ENCODE data around the gene GJC1. TPM values are rescaled to one million over a fixed set of nuclear protein-coding genes. Genes with fewer than 3 reads are reported as not detected.

GJC1 gene
- total and polyA plus RNA-seq, 4 donors, result 3.9 to 44.3 (median 8.5) TPM

DNA sequence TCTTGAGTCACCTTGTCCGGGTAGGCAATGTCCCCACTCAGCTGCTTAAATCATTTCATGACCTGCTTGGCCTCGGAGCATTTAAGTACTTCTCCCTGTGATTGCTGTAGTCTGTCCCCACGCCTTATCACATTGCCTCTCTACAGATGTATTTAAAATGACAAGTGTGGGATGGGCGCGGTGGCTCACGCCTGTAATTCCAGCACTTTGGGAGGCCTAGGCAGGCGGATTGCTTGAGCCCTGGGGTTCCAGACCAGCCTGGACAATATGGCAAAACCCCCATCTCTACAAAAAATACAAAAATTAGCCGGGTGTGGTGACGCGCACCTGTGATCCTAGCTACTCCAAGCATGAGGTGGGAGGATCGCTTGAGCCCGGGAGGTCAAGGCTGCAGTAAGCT lies 1.3 kb upstream of the GJC1 start:
- Histone ChIP-seq H3K4me1 (ENCODE audit: control insufficient read depth in 5 of 5, insufficient read depth in 5 of 5, low read length in 5 of 5) (peaks cover 0 to 20% (median 4%) of the 10 kb centered on the region in 5 donors), H3K27ac (ENCODE audit: low read depth in 1 of 2, low read length in 1 of 2) (peak overlapping the region in 1 of 2 donors; percentile 99), H3K27me3 (ENCODE audit: control insufficient read depth in 3 of 3, insufficient read depth in 3 of 3, low read length in 2 of 3) (no peaks in the 10 kb centered on the region), H3K36me3 (ENCODE audit: control insufficient read depth in 4 of 4, insufficient read depth in 4 of 4, low read length in 4 of 4) (no peaks in the 10 kb centered on the region), H3K4me3 (no peak overlapping the region), H3K9me3 (ENCODE audit: control insufficient read depth in 4 of 4, insufficient read depth in 3 of 4, low read length in 3 of 4) (no peaks in the 10 kb centered on the region), H3K9ac (ENCODE audit: insufficient read depth in 1 of 2, low read length in 2 of 2) (no peak overlapping the region)
- WGBS, 2 donors, result 79 to 93% methylated on average over 12 of the region's 12 CpGs
- ATAC-seq (ENCODE audit: insufficient read depth, low FRiP score) (no peak), DNase-seq (no peak)
- TF ChIP-seq, protein P1, sequence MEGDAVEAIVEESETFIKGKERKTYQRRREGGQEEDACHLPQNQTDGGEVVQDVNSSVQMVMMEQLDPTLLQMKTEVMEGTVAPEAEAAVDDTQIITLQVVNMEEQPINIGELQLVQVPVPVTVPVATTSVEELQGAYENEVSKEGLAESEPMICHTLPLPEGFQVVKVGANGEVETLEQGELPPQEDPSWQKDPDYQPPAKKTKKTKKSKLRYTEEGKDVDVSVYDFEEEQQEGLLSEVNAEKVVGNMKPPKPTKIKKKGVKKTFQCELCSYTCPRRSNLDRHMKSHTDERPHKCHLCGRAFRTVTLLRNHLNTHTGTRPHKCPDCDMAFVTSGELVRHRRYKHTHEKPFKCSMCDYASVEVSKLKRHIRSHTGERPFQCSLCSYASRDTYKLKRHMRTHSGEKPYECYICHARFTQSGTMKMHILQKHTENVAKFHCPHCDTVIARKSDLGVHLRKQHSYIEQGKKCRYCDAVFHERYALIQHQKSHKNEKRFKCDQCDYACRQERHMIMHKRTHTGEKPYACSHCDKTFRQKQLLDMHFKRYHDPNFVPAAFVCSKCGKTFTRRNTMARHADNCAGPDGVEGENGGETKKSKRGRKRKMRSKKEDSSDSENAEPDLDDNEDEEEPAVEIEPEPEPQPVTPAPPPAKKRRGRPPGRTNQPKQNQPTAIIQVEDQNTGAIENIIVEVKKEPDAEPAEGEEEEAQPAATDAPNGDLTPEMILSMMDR (IDR thresholded peaks at IDR 0.05; ENCODE audit: control extremely low read depth, extremely low read depth), result no peak

DNA sequence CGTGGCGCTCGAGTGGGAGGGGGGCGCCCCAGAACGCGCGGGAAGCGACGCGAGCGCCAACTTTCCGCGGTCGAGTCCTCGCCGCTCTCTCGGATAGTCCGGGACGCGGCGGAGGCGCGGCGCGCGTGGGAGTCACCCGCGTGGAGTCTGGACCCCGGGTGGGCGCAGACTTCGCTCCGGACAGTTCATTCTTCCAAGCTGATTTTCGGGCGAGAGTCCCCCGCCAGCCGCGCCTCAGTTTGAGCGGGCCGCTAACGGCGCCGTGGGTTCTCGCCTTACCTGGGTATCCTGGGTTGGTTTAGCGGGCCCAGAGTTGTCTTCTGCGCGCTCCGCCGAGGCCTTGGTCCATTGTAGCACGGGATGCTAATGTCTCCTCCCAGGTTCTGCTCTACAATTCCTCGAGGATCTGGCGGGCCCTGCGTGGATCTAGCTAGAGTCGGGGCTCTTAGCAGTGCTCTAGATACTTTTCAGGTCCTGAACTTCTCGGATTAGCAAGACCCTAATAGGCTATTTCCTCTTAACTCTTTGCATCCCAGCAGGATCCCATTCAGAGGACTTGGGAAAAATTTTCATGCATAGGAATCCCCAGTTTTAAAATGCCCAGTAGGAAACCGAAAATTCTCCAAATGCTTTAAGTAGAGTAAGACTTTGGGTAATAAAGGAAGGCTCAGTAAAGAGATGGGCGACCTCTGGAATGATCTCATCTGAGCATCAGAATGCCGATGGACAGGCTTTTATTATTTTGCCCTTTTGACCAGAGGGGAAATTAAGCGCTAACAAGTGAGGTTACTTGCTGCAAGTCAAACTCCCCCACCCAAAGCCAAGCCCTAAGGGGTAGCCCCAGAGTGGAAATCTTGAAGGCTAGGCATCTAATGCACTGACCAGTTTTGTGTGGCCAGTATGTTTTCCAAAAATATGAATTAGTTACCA lies 537 bp upstream of the GJC1 start:
- TF ChIP-seq, protein P1 (IDR thresholded peaks at IDR 0.05; ENCODE audit: control extremely low read depth, extremely low read depth), result no peak
- peak; percentile 41 to 55 (median 50) for DNase-seq

DNA sequence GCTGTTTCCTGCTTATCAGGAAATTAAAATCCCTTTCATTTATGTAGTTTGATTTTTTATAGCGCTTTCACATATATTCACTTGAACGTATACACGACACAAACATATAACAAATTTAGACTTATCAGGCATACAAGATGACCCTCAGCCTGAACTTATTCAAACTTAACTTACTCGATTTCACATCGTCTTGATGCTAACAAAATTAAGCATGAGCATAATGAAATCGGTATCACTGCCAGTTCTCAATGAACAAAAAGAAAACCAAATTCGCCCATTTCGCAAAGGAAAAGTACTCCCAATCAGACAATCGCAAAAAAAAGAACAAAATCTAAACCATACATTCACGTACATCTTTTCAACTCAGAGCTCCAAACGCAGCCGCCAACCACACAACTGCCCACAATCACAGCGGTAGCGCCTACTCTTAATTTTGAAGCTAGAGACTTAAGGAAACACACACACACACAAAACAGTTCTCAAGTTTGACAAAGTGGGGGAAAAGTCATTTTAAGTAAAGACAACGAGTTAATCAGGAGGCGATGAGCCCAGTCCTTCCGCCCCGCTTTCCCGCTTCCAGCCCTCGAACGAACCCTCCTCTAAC lies 1.1 kb downstream of the GJC1 start:
- Histone ChIP-seq H3K9me3 (ENCODE audit: control insufficient read depth in 4 of 4, insufficient read depth in 3 of 4, low read length in 3 of 4) (no peaks in the 10 kb centered on the region), H3K36me3 (ENCODE audit: control insufficient read depth in 4 of 4, insufficient read depth in 4 of 4, low read length in 4 of 4) (no peaks in the 10 kb centered on the region), H3K9ac (ENCODE audit: insufficient read depth in 1 of 2, low read length in 2 of 2) (peak overlapping the region in 1 of 2 donors; percentile 91), H3K4me3 (peak overlapping the region; percentile 63), H3K27ac (ENCODE audit: low read depth in 1 of 2, low read length in 1 of 2) (peak overlapping the region; percentile 9 to 99), H3K4me1 (ENCODE audit: control insufficient read depth in 5 of 5, insufficient read depth in 5 of 5, low read length in 5 of 5) (peaks cover 0 to 20% (median 4%) of the 10 kb centered on the region in 5 donors), H3K27me3 (ENCODE audit: control insufficient read depth in 3 of 3, insufficient read depth in 3 of 3, low read length in 2 of 3) (no peaks in the 10 kb centered on the region)
- 5 to 6% methylated on average over 21 of the region's 21 CpGs for WGBS, 2 donors
- DNase-seq (peak in 1 of 3 donors; percentile 54), ATAC-seq (ENCODE audit: insufficient read depth, low FRiP score) (no peak)
- TF ChIP-seq, protein P1 (IDR thresholded peaks at IDR 0.05; ENCODE audit: control extremely low read depth, extremely low read depth), result no peak

More for the DNA sequence above, 537 bp upstream of the GJC1 start:
- no peaks in the 10 kb centered on the region for H3K27me3 ChIP-seq (ENCODE audit: control insufficient read depth in 3 of 3, insufficient read depth in 3 of 3, low read length in 2 of 3)
- H3K4me1 ChIP-seq (ENCODE audit: control insufficient read depth in 5 of 5, insufficient read depth in 5 of 5, low read length in 5 of 5), result peaks cover 0 to 20% (median 4%) of the 10 kb centered on the region in 5 donors
- H3K27ac ChIP-seq (ENCODE audit: low read depth in 1 of 2, low read length in 1 of 2), result peak overlapping the region; percentile 75 to 99
- peak overlapping the region in 1 of 2 donors; percentile 34 for H3K9ac ChIP-seq (ENCODE audit: insufficient read depth in 1 of 2, low read length in 2 of 2)
- no peaks in the 10 kb centered on the region for H3K36me3 ChIP-seq (ENCODE audit: control insufficient read depth in 4 of 4, insufficient read depth in 4 of 4, low read length in 4 of 4)
- H3K4me3 ChIP-seq, result peak overlapping the region; percentile 78
- H3K9me3 ChIP-seq (ENCODE audit: control insufficient read depth in 4 of 4, insufficient read depth in 3 of 4, low read length in 3 of 4), result no peaks in the 10 kb centered on the region
- WGBS, 2 donors, result 6% methylated on average over 31 to 58 of the region's 58 CpGs
- ATAC-seq (ENCODE audit: insufficient read depth, low FRiP score), result no peak

All from lung (tissue), 12 donors.